C4-2B (cell line): ENCODE results near the gene TMEM256.

ENCODE experiments used
- H3K27ac ChIP-seq: fragments of 450-650 bp; 2 replicates; pipeline ENCODE4 v1.5.1; 2017
- CTCF ChIP-seq: fragments of 450-650 bp; conservative IDR thresholded peaks from 2 replicates; pipeline ENCODE4 v1.5.1; 2017; ENCODE audit warnings: mild to moderate bottlenecking
- ZFX ChIP-seq: fragments of 450-650 bp; IDR thresholded peaks from 2 replicates; pipeline ENCODE4 v1.6.1; 2017

TMEM256 gene

DNA sequence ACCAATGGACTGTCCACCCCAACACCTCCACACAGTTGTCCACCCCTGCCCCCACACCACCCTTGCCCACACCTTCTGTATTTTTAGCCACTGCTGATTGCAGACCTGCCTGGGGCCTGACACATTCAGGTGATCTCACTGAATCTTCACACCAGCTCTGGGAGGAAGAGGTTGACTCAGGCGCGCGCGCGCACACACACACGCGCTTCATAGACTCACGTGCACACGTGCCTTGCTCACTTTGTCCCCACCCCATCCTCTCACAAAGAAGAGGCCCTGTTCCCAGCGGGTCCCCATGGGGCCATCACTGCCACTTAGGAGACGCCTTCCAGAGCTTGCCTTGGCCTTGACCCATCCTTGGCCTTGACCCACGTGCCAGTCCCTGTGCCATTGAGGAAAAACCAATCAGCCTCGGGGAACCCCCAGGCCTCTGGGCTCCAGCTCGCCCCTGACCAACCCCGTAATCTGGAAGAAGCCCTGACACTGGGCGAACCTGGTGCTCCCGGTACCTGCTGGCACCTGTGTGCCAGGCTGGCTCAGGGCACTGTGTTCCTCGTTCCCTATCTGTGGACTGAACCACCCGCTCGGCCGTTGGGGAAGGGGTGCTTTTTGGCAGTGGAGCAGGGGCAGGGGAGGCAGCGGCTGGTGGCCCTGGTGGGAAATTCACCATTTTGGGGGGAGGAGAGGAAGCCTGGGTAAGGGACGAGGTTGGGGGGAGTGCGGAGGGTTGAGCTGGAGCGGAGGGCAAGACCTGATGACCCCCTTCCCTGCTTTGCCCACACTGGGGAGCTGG is 6.9 kb upstream of the TMEM256 start:
- H3K27ac ChIP-seq, result no peak overlapping the region
- TF ChIP-seq ZFX (no peak), CTCF (no peak)

DNA sequence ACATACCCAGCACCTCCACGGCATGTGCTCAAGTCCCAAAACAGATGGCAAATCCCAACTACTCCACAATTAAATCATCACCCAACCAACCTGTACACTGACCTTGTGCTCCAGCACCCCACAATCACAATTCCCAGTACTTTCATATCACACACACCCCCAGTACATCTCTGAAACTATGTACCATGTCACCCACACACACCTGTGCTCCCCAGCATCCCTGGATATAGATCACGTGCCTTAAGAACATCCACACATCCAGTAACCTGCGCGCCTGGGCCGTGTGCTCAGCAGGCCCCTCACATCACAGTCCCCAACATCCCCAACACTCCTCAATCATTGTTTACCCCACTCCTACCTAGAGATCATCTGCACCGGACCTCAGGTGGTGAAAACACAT is 5.8 kb upstream of the TMEM256 start:
- no peak overlapping the region for H3K27ac ChIP-seq
- TF ChIP-seq CTCF, result no peak
- TF ChIP-seq ZFX, result no peak

DNA sequence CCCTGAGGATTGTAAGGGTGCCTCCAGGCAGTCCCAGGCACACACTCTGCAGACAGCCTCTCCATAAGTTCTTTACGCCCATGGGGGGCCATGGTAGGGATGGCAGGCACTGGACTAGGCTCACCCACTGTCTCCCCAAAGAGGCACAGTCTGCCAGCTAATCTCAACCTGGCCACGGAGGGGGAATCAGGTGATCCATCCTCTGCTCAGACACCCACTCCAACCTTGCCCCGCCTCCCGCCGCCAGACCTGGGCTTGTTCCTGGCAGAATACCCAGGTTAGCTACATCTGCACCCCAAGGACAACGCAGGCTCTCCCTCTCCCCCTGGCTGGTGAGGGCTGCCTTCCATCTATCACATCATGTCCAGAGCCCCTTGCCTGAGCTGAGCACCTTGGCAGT is 5.0 kb upstream of the TMEM256 start:
- no peak overlapping the region for H3K27ac ChIP-seq
- TF ChIP-seq ZFX (no peak), CTCF (no peak)

DNA sequence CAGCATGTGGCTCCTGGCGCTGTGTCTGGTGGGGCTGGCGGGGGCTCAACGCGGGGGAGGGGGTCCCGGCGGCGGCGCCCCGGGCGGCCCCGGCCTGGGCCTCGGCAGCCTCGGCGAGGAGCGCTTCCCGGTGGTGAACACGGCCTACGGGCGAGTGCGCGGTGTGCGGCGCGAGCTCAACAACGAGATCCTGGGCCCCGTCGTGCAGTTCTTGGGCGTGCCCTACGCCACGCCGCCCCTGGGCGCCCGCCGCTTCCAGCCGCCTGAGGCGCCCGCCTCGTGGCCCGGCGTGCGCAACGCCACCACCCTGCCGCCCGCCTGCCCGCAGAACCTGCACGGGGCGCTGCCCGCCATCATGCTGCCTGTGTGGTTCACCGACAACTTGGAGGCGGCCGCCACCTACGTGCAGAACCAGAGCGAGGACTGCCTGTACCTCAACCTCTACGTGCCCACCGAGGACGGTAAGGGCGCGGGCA is 4.4 kb upstream of the TMEM256 start:
- no peak overlapping the region for H3K27ac ChIP-seq
- TF ChIP-seq CTCF, result no peak
- no peak for TF ChIP-seq ZFX

GRCh38 chr17:7407485-7408251 is 3.8 kb upstream of the TMEM256 start, which contains the start of gene NLGN2:
Gene NLGN2 (plus strand): TSS chr17:7407845. CDS start chr17:7408256, 411 bp downstream.
- no peak for TF ChIP-seq CTCF
- TF ChIP-seq ZFX, result no peak
- H3K27ac ChIP-seq, result no peak within 1 kb of the TSS

- H3K27ac ChIP-seq, result no peak overlapping the region
- TF ChIP-seq CTCF (no peak), ZFX (no peak)
These were observed 3.2 kb upstream of the TMEM256 start for GRCh38 chr17:7407082-7407481.

DNA sequence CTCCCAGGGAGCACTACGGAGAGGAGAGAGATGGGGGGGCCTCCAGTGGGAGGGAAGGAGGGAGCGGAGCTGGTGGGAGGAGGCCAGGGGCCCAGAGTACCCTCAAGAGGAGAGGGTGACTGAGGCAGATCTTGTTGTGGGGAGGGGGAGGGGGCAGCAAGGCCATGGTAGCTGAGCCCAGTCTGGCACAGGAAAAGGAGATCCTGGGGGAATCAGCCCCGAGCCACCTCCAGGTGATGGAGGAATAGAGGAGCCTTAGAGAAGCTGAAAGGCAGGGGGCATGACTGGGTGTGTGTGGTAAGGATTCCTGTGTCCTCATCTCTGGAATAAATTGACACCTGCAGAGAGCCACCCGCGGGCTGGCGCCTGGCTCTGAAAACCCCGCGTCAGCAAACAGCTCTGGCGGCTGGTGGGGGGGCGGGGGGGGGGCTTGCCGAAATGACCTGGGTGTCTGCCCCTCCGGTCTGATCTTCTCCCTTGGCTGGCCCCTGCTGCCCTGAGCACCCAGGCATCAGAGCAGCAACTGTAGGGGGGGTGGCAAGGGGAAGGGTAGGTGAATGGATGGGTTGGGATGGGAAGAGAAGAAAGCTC is 2.4 kb upstream of the TMEM256 start:
- no peak overlapping the region for H3K27ac ChIP-seq
- TF ChIP-seq ZFX (no peak), CTCF (no peak)
